ENCODE data around the gene LY9. TPM values are rescaled to one million over a fixed set of nuclear protein-coding genes. Genes with fewer than 3 reads are reported as not detected.

Gene LY9
- total and polyA plus RNA-seq, 4 donors: 0.21 to 1.5 (median 0.63) TPM

DNA sequence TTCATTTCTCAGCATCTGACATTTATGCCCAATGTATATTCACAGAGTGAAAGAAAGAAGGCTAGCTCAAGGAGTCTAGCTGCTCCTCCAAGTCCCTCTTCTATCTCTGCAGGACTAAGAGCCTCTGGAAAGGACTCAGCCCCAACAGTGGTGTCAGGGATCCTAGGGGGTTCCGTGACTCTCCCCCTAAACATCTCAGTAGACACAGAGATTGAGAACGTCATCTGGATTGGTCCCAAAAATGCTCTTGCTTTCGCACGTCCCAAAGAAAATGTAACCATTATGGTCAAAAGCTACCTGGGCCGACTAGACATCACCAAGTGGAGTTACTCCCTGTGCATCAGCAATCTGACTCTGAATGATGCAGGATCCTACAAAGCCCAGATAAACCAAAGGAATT is 3.7 kb downstream of the LY9 start (continued):
- TF ChIP-seq HNF4G (IDR thresholded peaks at IDR 0.05): no peak
- TF ChIP-seq, protein P1, sequence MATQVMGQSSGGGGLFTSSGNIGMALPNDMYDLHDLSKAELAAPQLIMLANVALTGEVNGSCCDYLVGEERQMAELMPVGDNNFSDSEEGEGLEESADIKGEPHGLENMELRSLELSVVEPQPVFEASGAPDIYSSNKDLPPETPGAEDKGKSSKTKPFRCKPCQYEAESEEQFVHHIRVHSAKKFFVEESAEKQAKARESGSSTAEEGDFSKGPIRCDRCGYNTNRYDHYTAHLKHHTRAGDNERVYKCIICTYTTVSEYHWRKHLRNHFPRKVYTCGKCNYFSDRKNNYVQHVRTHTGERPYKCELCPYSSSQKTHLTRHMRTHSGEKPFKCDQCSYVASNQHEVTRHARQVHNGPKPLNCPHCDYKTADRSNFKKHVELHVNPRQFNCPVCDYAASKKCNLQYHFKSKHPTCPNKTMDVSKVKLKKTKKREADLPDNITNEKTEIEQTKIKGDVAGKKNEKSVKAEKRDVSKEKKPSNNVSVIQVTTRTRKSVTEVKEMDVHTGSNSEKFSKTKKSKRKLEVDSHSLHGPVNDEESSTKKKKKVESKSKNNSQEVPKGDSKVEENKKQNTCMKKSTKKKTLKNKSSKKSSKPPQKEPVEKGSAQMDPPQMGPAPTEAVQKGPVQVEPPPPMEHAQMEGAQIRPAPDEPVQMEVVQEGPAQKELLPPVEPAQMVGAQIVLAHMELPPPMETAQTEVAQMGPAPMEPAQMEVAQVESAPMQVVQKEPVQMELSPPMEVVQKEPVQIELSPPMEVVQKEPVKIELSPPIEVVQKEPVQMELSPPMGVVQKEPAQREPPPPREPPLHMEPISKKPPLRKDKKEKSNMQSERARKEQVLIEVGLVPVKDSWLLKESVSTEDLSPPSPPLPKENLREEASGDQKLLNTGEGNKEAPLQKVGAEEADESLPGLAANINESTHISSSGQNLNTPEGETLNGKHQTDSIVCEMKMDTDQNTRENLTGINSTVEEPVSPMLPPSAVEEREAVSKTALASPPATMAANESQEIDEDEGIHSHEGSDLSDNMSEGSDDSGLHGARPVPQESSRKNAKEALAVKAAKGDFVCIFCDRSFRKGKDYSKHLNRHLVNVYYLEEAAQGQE (IDR thresholded peaks at IDR 0.05): no peak

DNA sequence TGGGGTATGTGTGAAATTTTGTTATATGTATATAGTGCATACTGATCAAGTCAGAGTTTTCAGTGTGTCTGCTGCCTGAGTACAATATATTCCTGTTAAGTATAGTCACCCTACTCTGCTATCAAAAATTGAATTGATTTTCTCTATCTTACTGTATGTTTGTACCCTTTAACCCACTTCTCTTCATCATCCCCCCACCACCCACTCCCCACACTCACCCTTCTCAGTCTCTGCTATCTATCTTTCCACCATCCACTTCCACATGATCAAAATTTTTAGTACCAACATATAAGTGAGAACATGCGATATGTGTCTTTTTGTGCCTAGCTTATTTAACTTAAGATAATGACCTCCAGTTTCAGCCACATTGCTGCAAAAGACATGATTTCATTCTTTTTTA is 4.2 kb downstream of the LY9 start:
- WGBS: 98% methylated on average over 1 of the region's 1 CpG

DNA sequence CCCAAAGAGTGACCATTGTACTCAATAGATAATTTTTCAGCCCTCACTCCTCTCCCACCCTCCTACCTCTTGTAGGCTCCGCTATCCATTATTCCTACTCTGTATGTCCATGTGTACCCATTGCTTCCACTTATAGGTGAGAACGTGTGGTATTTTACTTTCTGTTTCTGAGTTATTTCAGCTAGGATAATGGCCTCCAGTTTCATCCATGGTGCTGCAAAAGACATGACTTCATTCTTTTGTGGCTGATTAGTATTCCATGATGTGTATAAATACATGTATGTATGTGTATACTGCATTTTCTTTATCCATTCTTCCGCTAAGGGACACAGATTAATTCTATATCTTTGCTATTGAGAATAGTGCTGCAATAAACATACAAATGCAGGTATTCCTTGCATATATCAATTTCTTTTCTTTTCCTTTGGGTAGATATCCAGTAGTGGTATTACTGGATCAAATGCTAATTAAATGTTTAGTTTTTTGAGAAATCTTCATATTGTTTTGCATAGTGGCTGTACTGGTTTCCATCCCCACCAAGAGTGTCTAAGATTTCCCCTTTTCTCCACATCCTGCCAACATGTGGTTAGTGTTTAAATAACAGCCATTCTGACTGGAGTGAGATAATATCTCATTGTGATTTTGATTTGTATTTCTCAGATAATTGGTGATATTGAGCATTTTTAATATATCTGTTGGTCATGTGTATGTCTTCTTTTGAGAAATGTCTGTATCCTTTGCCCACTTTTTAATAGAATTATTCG is 4.9 kb downstream of the LY9 start:
- TF ChIP-seq RAD21 (IDR thresholded peaks at IDR 0.05) (no peak), GABPA (IDR thresholded peaks at IDR 0.05 in 1 of 2, conservative IDR thresholded peaks at IDR 0.05 in 1 of 2) (no peak), JUND (IDR thresholded peaks at IDR 0.05) (no peak), FOXA1 (IDR thresholded peaks at IDR 0.05) (no peak), HNF4A (conservative IDR thresholded peaks at IDR 0.05) (no peak), EGR1 (IDR thresholded peaks at IDR 0.05; ENCODE audit: low read depth in 2 of 2) (no peak), TAF1 (conservative IDR thresholded peaks at IDR 0.05) (no peak), NR2F2 (IDR thresholded peaks at IDR 0.05) (no peak), FOXA2 (IDR thresholded peaks at IDR 0.05) (no peak), SP1 (IDR thresholded peaks at IDR 0.05) (no peak)
- TF ChIP-seq, protein P2, sequence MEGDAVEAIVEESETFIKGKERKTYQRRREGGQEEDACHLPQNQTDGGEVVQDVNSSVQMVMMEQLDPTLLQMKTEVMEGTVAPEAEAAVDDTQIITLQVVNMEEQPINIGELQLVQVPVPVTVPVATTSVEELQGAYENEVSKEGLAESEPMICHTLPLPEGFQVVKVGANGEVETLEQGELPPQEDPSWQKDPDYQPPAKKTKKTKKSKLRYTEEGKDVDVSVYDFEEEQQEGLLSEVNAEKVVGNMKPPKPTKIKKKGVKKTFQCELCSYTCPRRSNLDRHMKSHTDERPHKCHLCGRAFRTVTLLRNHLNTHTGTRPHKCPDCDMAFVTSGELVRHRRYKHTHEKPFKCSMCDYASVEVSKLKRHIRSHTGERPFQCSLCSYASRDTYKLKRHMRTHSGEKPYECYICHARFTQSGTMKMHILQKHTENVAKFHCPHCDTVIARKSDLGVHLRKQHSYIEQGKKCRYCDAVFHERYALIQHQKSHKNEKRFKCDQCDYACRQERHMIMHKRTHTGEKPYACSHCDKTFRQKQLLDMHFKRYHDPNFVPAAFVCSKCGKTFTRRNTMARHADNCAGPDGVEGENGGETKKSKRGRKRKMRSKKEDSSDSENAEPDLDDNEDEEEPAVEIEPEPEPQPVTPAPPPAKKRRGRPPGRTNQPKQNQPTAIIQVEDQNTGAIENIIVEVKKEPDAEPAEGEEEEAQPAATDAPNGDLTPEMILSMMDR (IDR thresholded peaks at IDR 0.05; ENCODE audit: low read depth, low read length, missing input control): no peak
- TF ChIP-seq, protein P3, sequence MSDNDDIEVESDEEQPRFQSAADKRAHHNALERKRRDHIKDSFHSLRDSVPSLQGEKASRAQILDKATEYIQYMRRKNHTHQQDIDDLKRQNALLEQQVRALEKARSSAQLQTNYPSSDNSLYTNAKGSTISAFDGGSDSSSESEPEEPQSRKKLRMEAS (IDR thresholded peaks at IDR 0.05): no peak
- TF ChIP-seq, protein P4, sequence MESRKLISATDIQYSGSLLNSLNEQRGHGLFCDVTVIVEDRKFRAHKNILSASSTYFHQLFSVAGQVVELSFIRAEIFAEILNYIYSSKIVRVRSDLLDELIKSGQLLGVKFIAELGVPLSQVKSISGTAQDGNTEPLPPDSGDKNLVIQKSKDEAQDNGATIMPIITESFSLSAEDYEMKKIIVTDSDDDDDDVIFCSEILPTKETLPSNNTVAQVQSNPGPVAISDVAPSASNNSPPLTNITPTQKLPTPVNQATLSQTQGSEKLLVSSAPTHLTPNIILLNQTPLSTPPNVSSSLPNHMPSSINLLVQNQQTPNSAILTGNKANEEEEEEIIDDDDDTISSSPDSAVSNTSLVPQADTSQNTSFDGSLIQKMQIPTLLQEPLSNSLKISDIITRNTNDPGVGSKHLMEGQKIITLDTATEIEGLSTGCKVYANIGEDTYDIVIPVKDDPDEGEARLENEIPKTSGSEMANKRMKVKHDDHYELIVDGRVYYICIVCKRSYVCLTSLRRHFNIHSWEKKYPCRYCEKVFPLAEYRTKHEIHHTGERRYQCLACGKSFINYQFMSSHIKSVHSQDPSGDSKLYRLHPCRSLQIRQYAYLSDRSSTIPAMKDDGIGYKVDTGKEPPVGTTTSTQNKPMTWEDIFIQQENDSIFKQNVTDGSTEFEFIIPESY (IDR thresholded peaks at IDR 0.05): no peak

More for the DNA sequence above, 4.2 kb downstream of the LY9 start:
- Histone ChIP-seq H3K9ac (ENCODE audit: low read depth in 1 of 2, low read length in 2 of 2) (no peak overlapping the region), H3K4me1 (ENCODE audit: control insufficient read depth in 4 of 4, insufficient read depth in 4 of 4, low read length in 3 of 4) (no peaks in the 10 kb centered on the region), H3K9me3 (ENCODE audit: control insufficient read depth in 4 of 4, low read length in 3 of 4) (no peaks in the 10 kb centered on the region), H3K4me3 (ENCODE audit: low read depth in 1 of 3, low read length in 3 of 3) (no peak overlapping the region), H3K27ac (ENCODE audit: low read depth in 1 of 2, low read length in 2 of 2) (no peak overlapping the region), H3K27me3 (ENCODE audit: control insufficient read depth in 4 of 4, insufficient read depth in 4 of 4, low read length in 3 of 4) (no peaks in the 10 kb centered on the region), H3K36me3 (ENCODE audit: control insufficient read depth in 4 of 4, insufficient read depth in 3 of 4, low read depth in 1 of 4, low read length in 3 of 4) (no peaks in the 10 kb centered on the region)
- DNase-seq (ENCODE audit: low spot score): no peak
- TF ChIP-seq EGR1 (IDR thresholded peaks at IDR 0.05; ENCODE audit: low read depth in 2 of 2) (no peak), GABPA (IDR thresholded peaks at IDR 0.05 in 1 of 2, conservative IDR thresholded peaks at IDR 0.05 in 1 of 2) (no peak), NR2F2 (IDR thresholded peaks at IDR 0.05) (no peak), FOXA1 (IDR thresholded peaks at IDR 0.05) (no peak)

More for the DNA sequence above, 4.9 kb downstream of the LY9 start:
- no peaks in the 10 kb centered on the region for H3K4me1 ChIP-seq (ENCODE audit: control insufficient read depth in 4 of 4, insufficient read depth in 4 of 4, low read length in 3 of 4)
- no peak overlapping the region for H3K4me3 ChIP-seq (ENCODE audit: low read depth in 1 of 3, low read length in 3 of 3)
- no peak overlapping the region for H3K9ac ChIP-seq (ENCODE audit: low read depth in 1 of 2, low read length in 2 of 2)
- no peaks in the 10 kb centered on the region for H3K36me3 ChIP-seq (ENCODE audit: control insufficient read depth in 4 of 4, insufficient read depth in 3 of 4, low read depth in 1 of 4, low read length in 3 of 4)
- 47% methylated on average over 4 of the region's 4 CpGs for WGBS
- no peak for DNase-seq (ENCODE audit: low spot score)
- H3K27me3 ChIP-seq (ENCODE audit: control insufficient read depth in 4 of 4, insufficient read depth in 4 of 4, low read length in 3 of 4): no peaks in the 10 kb centered on the region
- no peak overlapping the region for H3K27ac ChIP-seq (ENCODE audit: low read depth in 1 of 2, low read length in 2 of 2)
- H3K9me3 ChIP-seq (ENCODE audit: control insufficient read depth in 4 of 4, low read length in 3 of 4): no peaks in the 10 kb centered on the region
